NCI-H187 (cell line): ENCODE measurements around the gene PAK5.

Source experiments
- DNase-seq, 2 experiments: peaks; one replicate each; lab custom pipeline; 2025; lab: John Stamatoyannopoulos, UW

The PAK5 gene

DNA sequence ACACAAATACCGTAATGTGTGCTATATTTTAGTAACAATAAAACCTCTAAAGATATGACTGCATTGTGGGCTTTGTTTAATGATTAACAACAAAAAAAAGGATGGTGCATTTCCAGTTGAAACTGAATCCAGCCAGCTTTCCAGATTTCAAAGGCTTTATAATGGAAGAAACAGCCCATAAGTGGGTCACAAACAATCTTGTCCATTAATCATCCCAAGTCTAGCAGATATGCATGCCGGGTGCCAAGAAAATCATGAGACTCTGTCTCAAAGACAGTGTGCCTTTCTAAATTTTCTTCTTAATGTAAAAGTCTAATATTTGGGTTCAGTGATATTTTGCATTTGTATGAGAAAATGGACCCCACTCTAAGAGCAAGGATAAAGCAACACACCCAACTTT lies 345.1 kb downstream of the PAK5 start:
- DNase-seq: no peak

DNA sequence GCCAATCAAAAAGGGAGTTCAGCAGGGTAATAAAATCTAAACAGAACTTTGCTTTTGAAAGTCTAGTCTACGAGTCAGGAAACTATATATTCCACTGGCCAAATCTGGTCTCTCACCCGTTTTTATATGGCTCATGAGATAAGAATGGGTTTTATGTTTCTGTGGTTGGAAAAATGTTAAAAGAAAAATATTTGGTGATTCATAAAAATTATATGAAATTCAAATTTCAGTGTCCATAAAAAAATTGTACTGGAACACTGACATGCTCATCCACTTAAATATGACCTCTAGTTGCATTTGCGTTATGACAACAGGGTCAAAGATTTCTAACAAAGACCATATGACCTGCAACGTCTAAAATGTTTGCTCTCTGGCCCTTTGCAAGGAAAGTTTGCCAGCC lies 346.8 kb downstream of the PAK5 start:
- no peak for DNase-seq

DNA sequence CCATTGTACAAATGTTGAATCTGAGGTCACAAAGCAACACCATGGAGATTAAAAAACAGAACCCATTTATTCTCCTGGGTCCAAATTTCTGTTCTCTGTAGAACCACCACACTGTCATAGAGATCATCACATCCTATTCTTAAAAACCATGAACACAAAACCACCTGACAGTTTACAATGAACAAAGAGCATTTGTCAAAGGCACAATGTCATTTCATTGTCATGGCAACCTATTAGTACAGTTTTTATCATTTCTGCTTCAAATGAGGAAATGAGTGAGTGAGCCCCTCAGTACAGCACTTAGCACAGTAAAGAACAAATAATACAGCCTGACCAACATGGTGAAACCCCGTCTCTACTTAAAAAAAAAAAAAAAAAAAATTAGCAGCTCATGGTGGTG lies 347.6 kb downstream of the PAK5 start:
- DNase-seq: no peak

DNA sequence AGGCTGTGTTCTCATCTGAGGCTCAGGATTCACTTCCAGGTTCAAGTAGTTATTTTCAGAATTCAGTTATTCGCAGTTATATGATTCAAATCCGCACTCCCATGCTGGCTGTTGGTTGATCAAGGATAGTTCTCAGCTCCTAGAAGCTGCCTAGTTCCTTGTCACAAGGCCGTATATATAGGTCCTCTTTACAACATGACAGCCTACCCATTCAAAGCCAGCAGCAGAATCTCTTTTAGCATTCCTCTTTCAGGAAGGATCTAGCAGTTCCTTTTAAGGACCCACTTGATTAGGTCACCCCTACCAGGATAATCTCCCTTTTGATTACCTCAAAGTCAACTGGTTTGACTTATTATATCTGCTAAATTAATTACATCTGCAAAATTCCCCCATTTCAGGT lies 348.2 kb downstream of the PAK5 start:
- no peak for DNase-seq

DNA sequence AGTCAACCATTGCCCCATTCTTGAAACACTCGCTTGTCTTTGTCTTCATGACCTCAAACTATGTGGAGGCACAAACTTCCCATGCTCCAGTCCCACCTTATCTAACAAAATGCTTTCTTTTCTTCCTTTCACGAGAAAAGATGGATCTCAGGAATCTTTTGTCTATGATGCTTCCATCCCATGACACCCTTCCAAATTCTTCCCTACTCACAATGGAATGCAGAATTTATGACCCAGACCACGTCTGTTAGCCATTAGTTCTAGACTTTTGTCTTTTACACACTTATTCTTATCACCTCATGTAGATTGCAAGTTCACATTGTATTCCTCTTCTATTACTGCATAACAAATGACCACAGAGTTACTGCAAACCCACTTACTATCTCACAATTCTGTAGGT lies 348.7 kb downstream of the PAK5 start:
- no peak for DNase-seq

DNA sequence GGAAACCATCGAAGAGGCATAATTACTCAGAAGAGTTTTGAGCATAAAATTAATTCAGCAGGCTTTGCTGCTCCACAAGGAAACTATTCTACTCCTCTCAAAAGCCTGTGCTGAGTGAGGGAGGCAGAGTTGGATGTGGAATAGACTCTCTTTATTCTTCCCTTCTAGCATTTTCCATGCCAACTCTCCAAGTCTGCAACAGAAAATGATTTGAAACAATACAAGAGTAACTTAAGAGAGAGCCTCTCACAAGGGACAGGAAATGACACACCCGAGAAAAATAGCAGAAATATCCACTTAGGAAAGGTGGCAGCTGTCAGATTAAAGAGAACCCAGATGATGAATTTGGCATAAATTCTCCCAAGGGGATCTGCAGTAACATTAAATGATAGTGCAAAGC lies 350.8 kb downstream of the PAK5 start:
- no peak for DNase-seq
